ENCODE data around the gene E2F2.

- TF ChIP-seq ZNF114 (CRISPR knock-in tag; IDR thresholded peaks at IDR 0.05): no peak
- TF ChIP-seq, protein P1, sequence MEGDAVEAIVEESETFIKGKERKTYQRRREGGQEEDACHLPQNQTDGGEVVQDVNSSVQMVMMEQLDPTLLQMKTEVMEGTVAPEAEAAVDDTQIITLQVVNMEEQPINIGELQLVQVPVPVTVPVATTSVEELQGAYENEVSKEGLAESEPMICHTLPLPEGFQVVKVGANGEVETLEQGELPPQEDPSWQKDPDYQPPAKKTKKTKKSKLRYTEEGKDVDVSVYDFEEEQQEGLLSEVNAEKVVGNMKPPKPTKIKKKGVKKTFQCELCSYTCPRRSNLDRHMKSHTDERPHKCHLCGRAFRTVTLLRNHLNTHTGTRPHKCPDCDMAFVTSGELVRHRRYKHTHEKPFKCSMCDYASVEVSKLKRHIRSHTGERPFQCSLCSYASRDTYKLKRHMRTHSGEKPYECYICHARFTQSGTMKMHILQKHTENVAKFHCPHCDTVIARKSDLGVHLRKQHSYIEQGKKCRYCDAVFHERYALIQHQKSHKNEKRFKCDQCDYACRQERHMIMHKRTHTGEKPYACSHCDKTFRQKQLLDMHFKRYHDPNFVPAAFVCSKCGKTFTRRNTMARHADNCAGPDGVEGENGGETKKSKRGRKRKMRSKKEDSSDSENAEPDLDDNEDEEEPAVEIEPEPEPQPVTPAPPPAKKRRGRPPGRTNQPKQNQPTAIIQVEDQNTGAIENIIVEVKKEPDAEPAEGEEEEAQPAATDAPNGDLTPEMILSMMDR (conservative IDR thresholded peaks at IDR 0.05; ENCODE audit: low read depth in 2 of 2): no peak
- TF ChIP-seq POLR2AphosphoS5 (IDR thresholded peaks at IDR 0.05; ENCODE audit: low read depth): no peak
Observed at GRCh38 chr1:23563003-23563402, 32.0 kb upstream of the E2F2 start.

All from GM23338 (cell line).